ENCODE data around the gene RPL10A.

Gene RPL10A

GRCh38 chr6:35493307-35493983 lies 25.2 kb downstream of the RPL10A start:
- DNase-seq = no peak

- no peak for DNase-seq
These were observed 26.0 kb downstream of the RPL10A start for GRCh38 chr6:35494161-35494563.

GRCh38 chr6:35495258-35496035 lies 27.2 kb downstream of the RPL10A start:
- no peak for DNase-seq

- no peak for DNase-seq
These were observed 28.0 kb downstream of the RPL10A start for GRCh38 chr6:35496036-35496840.

GRCh38 chr6:35496841-35497570 lies 28.8 kb downstream of the RPL10A start, which contains the start of gene TEAD3:
TSS of gene TEAD3 (minus strand) at chr6:35497079.
- DNase-seq = no peak

- no peak for DNase-seq
These were observed 29.6 kb downstream of the RPL10A start for GRCh38 chr6:35497571-35498421.

GRCh38 chr6:35498422-35499067 lies 30.3 kb downstream of the RPL10A start:
- no peak for DNase-seq

GRCh38 chr6:35499372-35499771 lies 31.2 kb downstream of the RPL10A start:
- no peak for DNase-seq

- no peak for DNase-seq
These were observed 32.6 kb downstream of the RPL10A start for GRCh38 chr6:35500782-35501181.

GRCh38 chr6:35501784-35502183 lies 33.6 kb downstream of the RPL10A start:
- DNase-seq = no peak

- no peak for DNase-seq
These were observed 35.3 kb downstream of the RPL10A start for GRCh38 chr6:35503534-35503933.

GRCh38 chr6:35505999-35506412 lies 37.8 kb downstream of the RPL10A start:
- DNase-seq = no peak

- DNase-seq = no peak
These were observed 38.3 kb downstream of the RPL10A start for GRCh38 chr6:35506536-35506935.

GRCh38 chr6:35507221-35507620 lies 39.0 kb downstream of the RPL10A start:
- no peak for DNase-seq

GRCh38 chr6:35508027-35508426 lies 39.8 kb downstream of the RPL10A start:
- no peak for DNase-seq

GRCh38 chr6:35508542-35508941 lies 40.3 kb downstream of the RPL10A start:
- DNase-seq = no peak

- no peak for DNase-seq
These were observed 42.8 kb downstream of the RPL10A start for GRCh38 chr6:35510916-35511561.

- DNase-seq = no peak
These were observed 43.4 kb downstream of the RPL10A start for GRCh38 chr6:35511562-35511941.

GRCh38 chr6:35512006-35512405 lies 43.8 kb downstream of the RPL10A start:
- DNase-seq = no peak

GRCh38 chr6:35512740-35513139 lies 44.5 kb downstream of the RPL10A start, which contains the start of gene TULP1:
TSS of gene TULP1 (minus strand) at chr6:35512896. CDS start at chr6:35512858, 38 bp downstream.
- no peak for DNase-seq

GRCh38 chr6:35514587-35514986 lies 46.4 kb downstream of the RPL10A start:
- DNase-seq = no peak

Data from NCI-H2029 treated with DMSO at 0.1 percent for 48 hours (cell line).